ENCODE measurements around the gene PCYT2. TPM values are rescaled to one million over a fixed set of nuclear protein-coding genes. Genes with fewer than 3 reads are reported as not detected.

Gene PCYT2
- total and polyA plus RNA-seq, 2 donors (not counting 3 experiments of a cell fraction or from before 2014, with no cell fraction given), result 52.0 to 57.1 TPM

DNA sequence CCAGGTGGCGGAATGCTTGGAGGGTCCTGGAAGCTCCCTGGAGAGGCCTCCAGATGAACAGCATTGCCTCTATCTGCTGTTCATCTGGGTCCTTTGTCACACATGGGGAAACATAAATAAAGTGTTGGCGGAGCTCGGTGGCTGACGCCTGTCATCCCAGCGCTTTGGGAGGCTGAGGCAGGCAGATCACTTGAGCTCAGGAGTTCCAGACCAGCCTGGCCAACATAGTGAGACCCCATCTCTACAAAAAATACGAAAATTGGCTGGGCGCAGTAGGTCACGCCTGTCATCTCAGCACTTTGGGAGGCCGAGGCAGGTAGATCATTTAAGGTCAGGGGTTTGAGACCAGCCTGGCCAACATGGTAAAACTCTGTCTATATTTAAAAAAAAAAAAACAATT, 33.7 kb upstream of the PCYT2 start:
- no peak for DNase-seq (ENCODE audit: low read depth, low spot score)
- H3K79me2 ChIP-seq (ENCODE audit: control insufficient read depth, insufficient read depth, low read length), result no peaks in the 10 kb centered on the region
- no peak overlapping the region for H3K4me3 ChIP-seq (replicated peaks in 1 of 3; ENCODE audit: insufficient read depth in 1 of 3, low read depth in 1 of 3, low read length in 3 of 3)
- H3K4me1 ChIP-seq (ENCODE audit: control insufficient read depth, extremely low read depth, insufficient read depth, low read length), result no peaks in the 10 kb centered on the region
- no TSS peak for BruUV-seq (replicated peaks)
- no peak for FAIRE-seq
- dilution Hi-C loops (cut with MboI; ENCODE audit: extremely low pct_ligation_motif_present, low sequenced_read_pairs), result no loop called here
- ChIA-PET POLR2A (interaction anchor here (0.7 kb wide), 1 partner anchor 120 kb away, joined by 3 read pairs; no protein-coding TSS in a partner anchor), CTCF (interaction anchor here (0.9 to 1.7 kb wide), 3 partner anchors 15 to 75 kb away, joined by 3 to 5 read pairs (median 4); no protein-coding TSS in a partner anchor)
- H3K9me1 ChIP-seq (replicated peaks; ENCODE audit: control insufficient read depth, extremely low read depth, insufficient read depth, low read length), result no peaks in the 10 kb centered on the region
- H3K36me3 ChIP-seq (ENCODE audit: control insufficient read depth in 2 of 2, extremely low read depth in 1 of 2, insufficient read depth in 2 of 2, low read length in 2 of 2), result no peaks in the 10 kb centered on the region
- no peak overlapping the region for H3K27ac ChIP-seq (ENCODE audit: insufficient read depth, low read depth, low read length)
- no peaks in the 10 kb centered on the region for H4K20me1 ChIP-seq (replicated peaks; ENCODE audit: control insufficient read depth, extremely low read depth, insufficient read depth, low read length)
- intact Hi-C loops (cut with micrococcal nuclease), result no loop called here
- TF ChIP-seq MYC (IDR thresholded peaks at IDR 0.05; ENCODE audit: low read depth, low read length), result no peak
- no peak for TF ChIP-seq EZH2 (IDR thresholded peaks at IDR 0.05; ENCODE audit: borderline replicate concordance, low read depth, low read length, severe bottlenecking)
- TF ChIP-seq GATA2 (IDR thresholded peaks at IDR 0.05; ENCODE audit: insufficient read depth, insufficient read length, low read depth, low read length), result no peak
- no peaks in the 10 kb centered on the region for H3K9me3 ChIP-seq (replicated peaks; ENCODE audit: control insufficient read depth, insufficient read depth, low read length)
- H3K9ac ChIP-seq (replicated peaks; ENCODE audit: extremely low read depth, insufficient read depth, low read length), result no peak overlapping the region
- peaks cover 0 to 7% of the 10 kb centered on the region in 2 experiments for H3K27me3 ChIP-seq (ENCODE audit: control insufficient read depth in 2 of 2, insufficient read depth in 2 of 2, low read length in 2 of 2)
- H3K4me2 ChIP-seq (ENCODE audit: insufficient read depth, low read length), result no peak overlapping the region
- H2AFZ ChIP-seq (ENCODE audit: low read depth, low read length), result no peak overlapping the region

DNA sequence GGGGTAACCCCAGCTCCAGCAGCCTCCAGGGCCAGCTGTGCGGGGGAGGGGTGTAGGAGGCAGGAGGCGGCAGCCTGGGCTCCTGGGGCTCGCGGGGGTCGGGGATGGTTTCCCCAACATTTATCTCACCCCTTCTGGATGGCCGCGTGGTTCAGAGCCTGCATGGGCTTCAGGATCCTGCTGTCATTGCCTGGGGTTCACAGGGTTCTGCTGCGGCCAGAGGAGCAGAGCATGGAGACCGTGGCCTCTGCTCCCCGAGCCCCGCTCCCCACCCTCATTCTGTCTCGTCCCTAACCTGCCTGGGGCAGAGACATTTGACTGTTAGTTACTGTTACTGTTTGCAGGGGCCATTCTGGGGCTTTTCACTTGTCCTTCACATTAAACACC, 31.0 kb upstream of the PCYT2 start:
- no peak overlapping the region for H3K27ac ChIP-seq (ENCODE audit: insufficient read depth, low read depth, low read length)
- dilution Hi-C loops (cut with MboI; ENCODE audit: extremely low pct_ligation_motif_present, low sequenced_read_pairs) (no loop called here), intact Hi-C loops (cut with micrococcal nuclease) (no loop called here)
- FAIRE-seq (no peak), DNase-seq (ENCODE audit: low read depth, low spot score) (no peak)
- H3K79me2 ChIP-seq (ENCODE audit: control insufficient read depth, insufficient read depth, low read length), result no peaks in the 10 kb centered on the region
- no peaks in the 10 kb centered on the region for H3K4me1 ChIP-seq (ENCODE audit: control insufficient read depth, extremely low read depth, insufficient read depth, low read length)
- H3K36me3 ChIP-seq (ENCODE audit: control insufficient read depth in 2 of 2, extremely low read depth in 1 of 2, insufficient read depth in 2 of 2, low read length in 2 of 2), result no peaks in the 10 kb centered on the region
- ChIA-PET CTCF (interaction anchor here (1.6 kb wide), 1 partner anchor 14 kb away, joined by 4 read pairs; no protein-coding TSS in a partner anchor), POLR2A (no interaction called here)
- H3K4me2 ChIP-seq (ENCODE audit: insufficient read depth, low read length), result no peak overlapping the region
- no peak overlapping the region for H2AFZ ChIP-seq (ENCODE audit: low read depth, low read length)
- TF ChIP-seq FOS (IDR thresholded peaks at IDR 0.05; ENCODE audit: borderline replicate concordance, insufficient read depth, low read length) (no peak), JUN (IDR thresholded peaks at IDR 0.05; ENCODE audit: borderline replicate concordance, insufficient read depth, insufficient read length, low read depth) (no peak), GATA2 (IDR thresholded peaks at IDR 0.05; ENCODE audit: insufficient read depth, insufficient read length, low read depth, low read length) (no peak), EZH2 (IDR thresholded peaks at IDR 0.05; ENCODE audit: borderline replicate concordance, low read depth, low read length, severe bottlenecking) (no peak), POLR2A (IDR thresholded peaks at IDR 0.05; ENCODE audit: low read depth, low read length) (no peak), MYC (IDR thresholded peaks at IDR 0.05; ENCODE audit: low read depth, low read length) (no peak)
- H3K9me1 ChIP-seq (replicated peaks; ENCODE audit: control insufficient read depth, extremely low read depth, insufficient read depth, low read length), result no peaks in the 10 kb centered on the region
- no peak overlapping the region for H3K4me3 ChIP-seq (replicated peaks in 1 of 3; ENCODE audit: insufficient read depth in 1 of 3, low read depth in 1 of 3, low read length in 3 of 3)
- no peaks in the 10 kb centered on the region for H3K9me3 ChIP-seq (replicated peaks; ENCODE audit: control insufficient read depth, insufficient read depth, low read length)
- BruUV-seq (replicated peaks), result no TSS peak
- H3K27me3 ChIP-seq (ENCODE audit: control insufficient read depth in 2 of 2, insufficient read depth in 2 of 2, low read length in 2 of 2), result peaks cover 0 to 7% of the 10 kb centered on the region in 2 experiments
- no peak overlapping the region for H3K9ac ChIP-seq (replicated peaks; ENCODE audit: extremely low read depth, insufficient read depth, low read length)
- H4K20me1 ChIP-seq (replicated peaks; ENCODE audit: control insufficient read depth, extremely low read depth, insufficient read depth, low read length), result no peaks in the 10 kb centered on the region

All from endothelial cell of umbilical vein (primary cell).